Fibroblast of skin of scalp (primary cell): Measurements from ENCODE around the gene SOX8. TPM values are rescaled to one million over a fixed set of nuclear protein-coding genes. Genes with fewer than 3 reads are reported as not detected.
"Not testable (repeated sequence)": the region's sequence is repeated elsewhere in the genome, so short reads cannot be mapped to it uniquely, and the experiment has no call there.

ENCODE experiments used
- DNase-seq: peaks from one replicate; pipeline ENCODE4 v3.0.0-alpha.2; 2013
- polyA plus RNA-seq, 2 experiments: library from polyadenylated mRNA; unstranded; fragments of 120-200 nt; gene quantifications; one replicate each; pipeline ENCODE4 v1.2.1, GENCODE V29; 2013; ENCODE audit not compliant: insufficient read length in 2 of 2

The SOX8 gene
- polyA plus RNA-seq (2013, experiment 1 of 2; ENCODE audit: insufficient read length) = 0.33 TPM
- polyA plus RNA-seq (2013, experiment 2 of 2; ENCODE audit: insufficient read length) = 1.7 TPM

DNA sequence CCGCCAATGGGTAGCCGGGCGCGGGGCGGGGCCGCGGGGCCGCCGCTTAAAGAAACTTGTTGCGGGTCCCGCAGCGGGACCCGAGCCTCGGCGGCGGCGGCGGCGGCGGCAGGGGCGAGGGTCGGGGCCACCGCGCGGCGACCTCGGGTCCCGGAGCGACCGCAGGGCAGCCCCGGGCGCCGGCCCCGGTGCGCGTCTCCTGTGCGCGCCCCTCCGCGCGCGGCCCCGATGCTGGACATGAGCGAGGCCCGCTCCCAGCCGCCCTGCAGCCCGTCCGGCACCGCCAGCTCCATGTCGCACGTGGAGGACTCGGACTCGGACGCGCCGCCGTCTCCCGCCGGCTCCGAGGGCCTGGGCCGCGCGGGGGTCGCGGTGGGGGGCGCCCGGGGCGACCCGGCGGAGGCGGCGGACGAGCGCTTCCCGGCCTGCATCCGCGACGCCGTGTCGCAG is at the start of gene SOX8:
Gene SOX8, plus strand, starts transcription at position 76 of the 450 bp plus-strand sequence. Its CDS starts 153 bp downstream, at position 229.
- no peak for DNase-seq

DNA sequence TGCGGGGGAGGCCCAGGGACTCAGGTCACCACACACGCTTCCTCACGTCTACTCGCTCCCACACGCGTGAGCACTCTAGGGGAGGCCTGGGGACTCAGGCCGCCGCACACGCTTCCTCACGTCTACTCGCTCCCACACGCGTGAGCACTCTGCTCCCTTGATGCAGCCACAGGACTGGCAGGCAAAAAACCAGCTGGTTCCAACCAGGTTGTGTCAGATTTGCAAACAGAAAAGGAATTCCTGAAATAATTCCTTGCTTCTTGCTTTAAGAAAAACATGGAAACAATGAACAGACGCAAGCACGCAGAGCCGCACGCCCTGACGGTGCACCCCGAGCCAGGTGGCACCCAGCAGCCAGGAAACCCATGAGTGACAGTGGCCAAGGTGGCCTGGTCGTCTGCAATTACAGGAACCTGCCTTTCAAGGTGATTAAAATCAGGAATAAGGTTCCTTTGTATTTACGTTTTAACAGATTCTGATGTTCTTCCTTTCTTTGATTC is 48.7 kb upstream of the SOX8 start:
- DNase-seq = no peak

DNA sequence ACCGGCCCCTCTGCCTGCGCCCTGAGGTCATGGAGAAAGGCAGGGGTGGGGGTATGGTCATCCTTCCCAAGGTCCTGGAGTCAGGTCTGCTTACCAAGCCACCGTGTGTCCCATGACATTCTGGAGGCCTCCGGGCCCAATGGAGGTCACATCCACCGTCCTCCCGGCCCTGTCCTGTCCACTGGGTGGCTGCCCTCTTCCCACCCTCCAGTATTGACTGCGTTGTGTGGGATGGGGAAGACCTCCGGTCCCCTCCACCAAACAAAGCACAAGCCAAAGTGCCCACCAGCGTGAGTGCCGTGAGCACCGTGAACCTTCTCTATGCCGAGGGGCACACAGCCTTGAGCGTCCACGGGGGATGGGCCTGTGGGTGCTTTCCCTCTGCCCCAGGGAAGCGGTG is 48.0 kb upstream of the SOX8 start:
- DNase-seq = no peak

DNA sequence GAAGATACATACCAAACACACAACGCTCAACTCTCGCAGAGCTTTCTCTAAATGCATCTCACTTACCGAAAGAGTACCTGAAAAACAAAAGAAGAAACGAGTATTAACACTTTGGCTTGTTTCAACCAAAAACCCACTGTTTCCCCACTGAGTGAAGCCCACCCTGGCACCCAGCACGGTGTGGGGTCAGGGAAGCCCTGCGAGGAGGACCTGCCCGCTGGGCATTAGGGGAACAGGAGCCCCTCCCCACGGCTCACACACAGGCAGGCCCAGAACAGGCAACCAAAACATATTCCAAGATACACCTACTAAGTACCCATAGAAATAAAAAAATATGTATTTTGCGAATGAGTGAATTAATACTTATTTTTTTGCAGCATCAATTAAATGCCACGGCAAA is 47.4 kb upstream of the SOX8 start:
- no peak for DNase-seq

DNA sequence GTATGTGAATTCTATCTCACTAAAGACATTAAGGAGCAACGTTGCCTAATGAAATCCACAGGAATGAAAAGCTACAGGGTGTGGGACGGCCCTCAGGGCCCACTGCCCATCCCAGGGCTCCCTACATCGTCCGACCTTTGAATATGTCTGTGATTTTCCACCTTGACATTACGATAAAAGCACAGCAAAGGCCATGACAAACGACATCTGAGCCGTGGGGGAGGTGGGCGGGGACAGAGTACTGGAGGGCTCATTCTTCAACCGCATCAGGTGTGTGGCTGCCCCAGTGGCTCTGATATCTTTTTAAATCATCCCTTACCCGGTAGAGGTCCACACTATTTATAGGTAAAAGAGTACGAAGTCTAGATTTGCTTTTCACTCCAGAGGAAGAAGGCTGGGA is 45.9 kb upstream of the SOX8 start:
- no peak for DNase-seq

DNA sequence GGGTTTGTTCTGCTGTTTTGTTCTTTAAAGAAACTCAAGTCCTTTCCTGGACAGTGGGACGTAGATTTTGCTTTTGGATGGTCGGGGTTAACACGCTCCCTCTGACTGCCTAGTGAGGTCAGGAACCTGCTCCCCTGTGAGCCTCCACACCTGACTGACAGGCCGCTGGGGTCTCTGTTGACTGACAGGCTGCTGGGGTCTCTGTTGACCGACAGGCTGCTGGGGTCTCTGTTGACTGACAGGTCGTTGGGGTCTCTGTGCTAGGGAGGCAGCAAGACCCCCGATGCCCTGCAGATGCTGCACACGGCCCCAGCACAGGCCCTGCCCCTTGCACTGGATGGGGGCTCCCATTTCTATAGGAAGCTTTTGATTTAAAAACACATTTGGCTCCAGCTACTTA is 44.3 kb upstream of the SOX8 start:
- DNase-seq = no peak

DNA sequence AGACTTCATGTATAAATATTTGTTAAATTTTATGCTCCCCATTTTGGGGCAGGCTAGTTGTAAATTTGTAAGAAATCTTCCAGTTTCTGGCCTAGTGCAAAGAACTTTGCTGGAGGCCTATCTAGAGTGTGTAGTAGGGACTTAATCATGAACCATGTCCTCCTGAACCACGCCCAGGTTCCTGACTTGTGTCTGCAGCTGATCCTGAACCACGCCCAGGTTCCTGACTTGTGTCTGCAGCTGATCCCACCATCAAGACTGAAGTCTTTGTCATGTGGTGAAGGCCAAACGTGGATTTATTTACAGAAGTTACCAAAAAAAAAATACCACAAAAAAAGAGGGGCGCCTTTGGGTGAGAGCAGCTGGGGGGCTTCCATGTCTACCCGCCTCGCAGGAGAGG is 43.8 kb upstream of the SOX8 start:
- DNase-seq = no peak

DNA sequence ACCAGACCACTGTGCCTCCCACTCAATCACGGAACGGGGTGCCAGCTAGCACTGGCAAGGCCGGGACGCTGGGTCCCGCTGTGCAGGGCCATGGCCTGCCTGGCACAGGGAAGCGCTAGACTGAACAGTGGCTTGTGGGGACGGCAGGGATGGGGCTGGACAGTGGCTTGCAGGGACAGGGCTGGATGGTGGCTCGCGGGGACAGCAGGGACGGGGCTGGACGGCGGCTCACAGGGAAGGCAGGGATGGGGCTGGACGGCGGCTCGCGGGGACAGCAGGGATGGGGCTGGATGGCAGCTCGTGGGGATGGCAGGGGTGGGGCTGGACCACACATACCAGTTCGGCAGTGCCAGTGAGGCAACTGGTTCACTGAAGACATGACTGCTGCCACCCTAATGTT is 43.4 kb upstream of the SOX8 start:
- no peak for DNase-seq

DNA sequence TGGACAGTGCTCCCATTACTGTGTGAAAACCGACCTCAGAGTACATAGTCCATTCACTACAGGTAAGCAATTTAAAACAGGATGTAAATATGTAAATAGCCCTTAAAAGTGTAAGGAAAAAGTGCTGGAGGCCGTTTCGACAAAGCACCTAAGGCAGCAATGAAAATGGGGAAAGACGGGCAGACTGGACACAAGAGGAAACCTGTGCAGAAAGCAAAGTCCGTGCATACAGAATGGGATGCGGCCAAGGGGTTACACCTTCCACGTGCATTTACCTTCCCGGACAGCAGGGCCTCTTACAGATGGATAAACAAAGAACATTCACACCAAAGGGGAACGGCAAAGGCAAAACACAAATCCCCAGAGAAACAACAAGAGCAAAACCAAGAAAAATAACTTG is 42.8 kb upstream of the SOX8 start:
- no peak for DNase-seq

DNA sequence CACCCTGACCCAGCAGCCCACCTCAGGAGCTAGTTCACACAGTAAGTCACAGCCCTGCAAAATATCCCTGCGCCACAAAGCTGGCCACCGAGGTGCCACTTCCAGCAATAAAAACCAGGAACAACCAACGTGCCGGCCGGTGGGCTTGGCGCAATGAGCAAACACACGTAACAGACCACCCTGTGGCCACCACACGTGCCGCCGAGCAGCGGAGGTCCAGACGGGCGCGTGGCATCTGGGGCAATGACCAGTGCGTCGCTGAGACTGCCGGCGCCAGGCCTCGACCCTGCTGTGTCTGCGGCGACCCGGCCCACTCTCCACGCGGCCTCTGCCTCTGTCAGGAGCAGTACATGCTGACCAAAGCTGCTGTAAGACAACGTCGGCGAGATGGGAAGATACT is 42.3 kb upstream of the SOX8 start:
- DNase-seq = no peak

DNA sequence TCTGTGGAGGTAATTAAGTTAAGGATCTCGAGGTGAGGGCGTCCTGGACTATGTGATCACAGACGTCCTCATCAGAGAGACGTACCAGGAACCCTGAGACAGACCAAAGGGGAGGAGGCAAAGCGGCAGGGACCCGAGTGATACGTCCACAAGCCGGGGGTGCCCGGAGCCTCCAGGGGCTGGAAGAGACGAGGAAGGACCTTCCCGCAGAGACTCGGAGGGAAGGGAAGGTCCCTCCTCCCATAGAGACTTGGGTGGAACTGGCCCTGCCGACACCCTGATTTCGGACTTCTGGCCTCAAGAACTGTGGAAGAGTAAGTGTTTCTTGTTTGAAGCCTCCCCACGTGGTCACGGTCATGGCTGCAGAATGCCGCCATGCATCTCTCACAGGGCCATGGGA is 41.6 kb upstream of the SOX8 start:
- DNase-seq = no peak

DNA sequence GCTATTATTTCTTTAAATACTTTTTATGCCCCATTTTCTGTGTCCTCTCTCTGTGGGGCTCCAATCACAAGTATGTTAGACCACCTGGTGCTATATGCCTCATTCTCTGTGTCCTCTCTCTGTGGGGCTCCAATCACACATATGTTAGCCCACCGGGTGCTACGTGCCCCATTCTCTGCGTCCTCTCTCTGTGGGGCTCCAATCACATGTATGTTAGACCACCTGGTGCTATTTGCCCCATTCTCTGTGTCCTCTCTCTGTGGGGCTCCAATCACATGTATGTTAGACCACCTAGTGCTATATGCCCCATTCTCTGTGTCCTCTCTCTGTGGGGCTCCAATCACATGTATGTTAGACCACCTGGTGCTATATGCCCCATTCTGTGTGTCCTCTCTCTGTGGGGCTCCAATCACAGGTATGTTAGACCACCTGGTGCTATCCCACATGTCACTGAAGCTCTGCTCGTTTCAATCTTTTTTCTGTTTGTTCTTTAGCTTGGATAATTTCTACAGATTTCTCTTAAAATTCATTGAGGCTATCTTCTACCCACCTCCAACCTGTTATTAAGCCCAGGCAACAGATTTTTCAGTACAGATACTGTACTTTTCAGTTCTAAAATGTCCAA is 39.0 kb upstream of the SOX8 start:
- DNase-seq = no peak

DNA sequence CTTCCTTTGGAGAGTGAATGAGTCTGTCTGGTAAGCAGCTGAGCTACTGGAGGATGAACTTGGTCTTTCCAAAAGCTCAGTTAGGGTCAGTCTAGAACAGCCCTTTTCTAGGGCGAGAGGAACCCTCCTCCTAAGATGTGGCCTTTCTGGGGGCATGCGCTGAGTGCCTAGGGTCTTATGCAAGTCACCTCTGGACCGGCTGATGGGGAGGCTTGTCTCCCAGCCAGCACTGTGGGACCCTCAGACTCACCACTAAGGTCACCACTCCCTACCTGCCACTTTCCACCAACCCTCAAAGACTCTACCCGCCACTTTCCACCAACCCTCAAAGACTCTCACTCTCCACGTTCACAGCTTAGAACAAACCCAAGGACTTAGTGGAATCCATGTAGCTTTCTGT is 37.6 kb upstream of the SOX8 start:
- DNase-seq = no peak

DNA sequence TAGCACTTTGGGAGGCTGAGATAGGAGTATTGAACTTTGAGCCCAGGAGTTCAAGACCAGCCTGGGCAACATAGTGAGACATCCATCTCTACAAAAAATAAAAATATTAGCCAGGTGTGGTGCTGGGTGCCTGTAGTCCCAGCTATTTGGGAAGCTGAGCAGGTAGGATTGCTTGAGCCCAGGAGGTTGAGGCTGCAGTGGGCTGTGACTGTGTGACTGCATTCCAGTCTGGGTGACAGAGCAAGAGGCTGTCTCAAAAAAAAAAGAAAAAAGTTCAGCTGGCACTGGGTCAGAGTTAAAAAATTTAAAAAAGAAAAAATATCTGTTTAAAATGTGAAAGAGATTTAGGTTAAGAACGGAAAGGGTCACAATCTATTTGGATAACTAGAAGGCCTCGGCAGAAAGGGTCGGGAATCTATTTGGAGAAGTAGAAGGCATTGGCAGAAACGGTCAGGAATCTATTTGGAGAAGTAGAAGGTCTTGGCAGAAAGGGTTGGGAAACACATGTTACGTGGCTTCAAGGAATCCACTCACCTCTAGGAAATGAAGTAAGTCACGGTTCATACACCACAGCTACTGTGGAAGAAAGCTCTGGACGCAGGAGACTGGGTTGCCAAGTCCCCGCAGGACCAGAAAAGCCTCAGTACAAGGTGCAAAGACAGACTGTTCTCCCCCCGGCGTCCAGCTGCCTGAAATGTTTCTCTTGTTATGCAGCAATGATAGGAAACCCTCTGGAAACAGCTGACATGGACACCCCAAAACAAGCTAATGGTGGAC is 36.1 kb upstream of the SOX8 start:
- no peak for DNase-seq

DNA sequence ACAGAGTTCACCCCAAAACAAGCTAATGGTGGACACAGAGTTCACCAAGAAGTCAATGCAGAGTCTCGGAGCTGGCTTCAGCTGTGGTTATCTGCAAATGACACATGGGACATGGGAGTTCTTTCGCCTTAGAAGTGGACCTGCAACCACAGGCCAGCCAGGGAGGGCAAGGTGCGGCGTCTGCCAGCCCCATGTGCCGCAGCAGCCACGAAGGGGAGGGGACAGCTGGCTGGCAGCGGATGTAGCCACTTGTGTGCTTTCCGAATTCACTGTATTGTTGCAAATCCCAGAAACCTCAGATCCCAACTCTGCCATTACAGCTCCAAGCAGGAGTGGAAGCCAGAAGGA is 35.5 kb upstream of the SOX8 start:
- no peak for DNase-seq

DNA sequence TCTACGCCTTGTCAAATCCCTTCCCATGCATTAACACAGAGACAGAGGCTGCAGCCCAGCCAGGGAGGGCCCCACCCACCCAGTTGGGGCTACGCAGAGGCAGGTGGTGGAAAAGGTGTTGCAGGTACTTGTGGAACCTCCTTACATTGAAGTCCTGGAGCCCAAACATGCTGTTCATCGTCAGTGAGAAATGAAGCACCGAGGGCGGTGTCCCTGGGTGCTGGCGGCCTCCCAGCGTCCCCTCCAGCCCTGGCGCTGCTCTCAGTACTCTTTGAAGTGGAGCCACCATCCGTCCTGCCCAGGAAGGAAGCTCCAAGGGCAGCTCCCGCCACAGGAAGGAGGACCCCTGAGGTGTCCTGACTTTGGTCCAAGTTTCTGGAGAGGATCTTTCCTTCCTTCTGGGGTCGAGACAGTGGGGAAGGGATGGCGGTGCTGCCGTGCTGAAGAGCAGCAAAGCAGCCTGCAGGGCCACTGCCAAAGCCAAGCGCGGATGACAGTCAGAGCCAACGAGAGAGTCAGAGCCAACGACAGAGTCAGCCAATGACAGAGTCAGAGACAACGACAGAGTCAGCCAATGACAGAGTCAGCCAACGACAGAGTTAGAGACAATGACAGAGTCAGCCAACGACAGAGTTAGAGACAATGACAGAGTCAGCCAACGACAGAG is 34.2 kb upstream of the SOX8 start:
- no peak for DNase-seq

DNA sequence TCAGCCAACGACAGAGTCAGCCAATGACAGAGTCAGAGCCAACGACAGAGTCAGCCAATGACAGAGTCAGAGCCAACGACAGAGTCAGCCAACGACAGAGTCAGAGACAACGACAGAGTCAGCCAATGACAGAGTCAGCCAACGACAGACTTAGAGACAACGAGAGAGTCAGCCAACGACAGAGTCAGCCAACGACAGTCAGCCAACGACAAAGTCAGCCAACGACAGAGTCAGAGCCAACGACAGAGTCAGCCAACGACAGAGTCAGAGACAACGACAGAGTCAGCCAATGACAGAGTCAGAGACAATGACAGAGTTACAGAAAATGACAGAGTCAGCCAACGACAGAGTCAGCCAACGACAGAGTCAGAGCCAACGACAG is 33.7 kb upstream of the SOX8 start:
- DNase-seq = not testable (repeated sequence)

DNA sequence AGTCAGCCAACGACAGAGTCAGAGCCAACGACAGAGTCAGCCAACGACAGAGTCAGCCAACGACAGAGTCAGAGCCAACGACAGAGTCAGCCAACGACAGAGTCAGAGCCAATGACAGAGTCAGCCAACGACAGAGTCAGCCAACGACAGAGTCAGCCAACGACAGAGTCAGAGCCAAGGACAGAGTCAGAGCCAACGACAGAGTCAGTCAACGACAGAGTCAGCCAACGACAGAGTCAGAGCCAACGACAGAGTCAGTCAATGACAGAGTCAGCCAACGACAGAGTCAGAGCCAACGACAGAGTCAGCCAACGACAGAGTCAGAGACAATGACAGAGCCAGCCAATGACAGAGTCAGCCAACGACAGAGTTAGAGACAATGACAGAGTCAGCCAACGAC is 32.8 kb upstream of the SOX8 start:
- DNase-seq = not testable (repeated sequence)

DNA sequence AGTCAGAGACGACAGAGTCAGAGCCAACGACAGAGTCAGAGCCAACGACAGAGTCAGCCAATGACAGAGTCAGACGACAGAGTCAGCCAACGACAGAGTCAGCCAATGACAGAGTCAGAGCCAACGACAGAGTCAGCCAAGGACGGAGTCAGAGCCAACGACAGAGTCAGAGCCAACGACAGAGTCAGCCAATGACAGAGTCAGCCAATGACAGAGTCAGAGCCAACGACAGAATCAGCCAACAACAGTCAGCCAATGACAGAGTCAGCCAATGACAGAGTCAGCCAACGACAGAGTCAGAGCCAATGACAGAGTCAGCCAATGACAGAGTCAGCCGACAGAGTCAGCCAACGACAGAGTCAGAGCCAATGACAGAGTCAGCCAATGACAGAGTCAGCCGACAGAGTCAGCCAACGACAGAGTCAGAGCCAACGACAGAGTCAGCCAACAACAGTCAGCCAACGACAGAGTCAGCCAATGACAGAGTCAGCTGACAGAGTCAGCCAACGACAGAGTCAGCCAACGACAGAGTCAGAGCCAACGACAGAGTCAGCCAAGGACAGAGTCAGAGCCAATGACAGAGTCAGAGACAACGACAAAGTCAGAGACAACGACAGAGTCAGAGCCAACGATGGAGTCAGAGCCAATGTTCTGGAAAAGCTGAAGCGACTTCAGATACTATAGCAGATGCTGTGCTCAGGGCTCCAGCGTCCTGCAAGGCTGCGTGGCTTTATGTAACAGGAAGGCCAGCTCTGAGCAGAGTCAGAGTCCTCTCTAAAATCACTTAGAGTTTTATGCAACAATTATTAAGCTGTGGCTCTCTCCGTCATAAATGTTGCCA is 30.6 kb upstream of the SOX8 start:
- not testable (repeated sequence) for DNase-seq

DNA sequence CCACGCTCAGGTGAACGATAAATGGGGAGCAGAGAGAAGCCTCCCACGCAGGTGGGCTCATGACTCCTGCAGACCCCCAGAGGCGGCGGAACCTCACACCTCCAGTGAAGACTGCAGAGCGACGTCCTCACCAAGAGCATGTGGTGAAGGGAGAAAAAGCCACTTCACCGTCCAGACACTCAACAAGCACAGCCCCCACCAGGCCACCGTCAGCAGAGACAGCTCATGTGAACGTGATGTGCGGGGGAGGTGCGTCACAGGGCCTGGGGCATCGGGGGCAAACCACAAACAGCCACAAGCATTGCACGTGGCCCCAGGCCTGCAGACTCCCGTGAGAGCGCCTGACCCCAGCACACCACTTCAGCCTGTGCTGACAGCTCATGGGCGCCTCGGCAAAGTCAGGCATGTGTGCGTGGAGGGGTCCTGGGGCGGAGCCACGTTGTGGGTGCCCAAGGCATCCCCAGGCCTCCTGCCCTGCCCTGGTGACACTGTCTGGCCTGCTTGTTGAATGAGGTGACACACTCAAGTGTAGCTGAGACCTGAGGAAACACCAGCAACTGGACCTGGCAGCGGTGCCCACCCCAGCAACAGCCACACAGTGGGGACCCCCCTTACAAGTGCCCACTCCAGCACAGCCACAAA is 29.8 kb upstream of the SOX8 start:
- no peak for DNase-seq

DNA sequence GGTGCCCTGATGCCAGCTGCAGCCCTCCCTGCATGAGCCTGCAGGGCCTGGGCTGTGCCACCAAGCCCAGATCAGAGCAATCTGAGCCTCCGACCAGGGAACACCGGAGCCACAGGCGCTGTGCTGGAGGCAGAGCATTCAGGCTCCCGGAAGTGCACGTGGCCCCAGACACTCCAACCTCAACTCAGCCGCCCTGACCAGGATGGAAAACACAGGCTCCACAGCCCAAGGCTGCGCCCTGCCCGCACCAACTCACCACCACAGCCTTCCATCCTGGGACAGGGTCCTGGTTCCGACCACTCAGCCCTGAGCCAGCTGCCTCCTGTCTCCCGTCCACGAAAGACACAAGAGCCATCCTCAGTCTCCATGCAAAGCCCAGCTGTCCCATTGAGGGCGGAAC is 29.2 kb upstream of the SOX8 start:
- DNase-seq = no peak

DNA sequence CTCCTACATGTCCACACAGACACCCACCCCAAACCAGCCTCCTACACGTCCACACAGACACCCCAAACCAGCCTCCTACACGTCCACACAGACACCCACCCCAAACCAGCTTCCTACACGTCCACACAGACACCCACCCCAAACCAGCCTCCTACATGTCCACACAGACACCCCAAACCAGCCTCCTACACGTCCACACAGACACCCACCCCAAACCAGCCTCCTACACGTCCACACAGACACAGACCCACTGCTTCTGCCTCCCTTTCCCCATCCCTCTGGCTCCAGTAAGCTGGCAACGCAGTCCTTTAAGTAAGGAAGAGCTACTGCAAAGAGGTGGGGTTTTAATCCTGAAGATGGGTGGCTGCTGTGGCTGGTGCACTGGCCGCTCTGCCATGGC is 27.8 kb upstream of the SOX8 start:
- DNase-seq = not testable (repeated sequence)
